NB4 (cell line): ENCODE measurements around the gene ERGIC3.

Source experiments
- DNase-seq: peaks from one replicate; pipeline ENCODE4 v3.0.0; 2010; ENCODE audit warnings: low read depth
- H3K4me3 ChIP-seq: one replicate; pipeline ENCODE4 v1.5.1; 2011; ENCODE audit warnings: mild to moderate bottlenecking, low read depth, low read length, moderate library complexity
- CTCF ChIP-seq: IDR thresholded peaks from one replicate; pipeline ENCODE4 v1.5.1; 2012; ENCODE audit warnings: low read depth, low read length
- MYC ChIP-seq: IDR thresholded peaks from 2 replicates; pipeline ENCODE4 v1.6.1; 2011; ENCODE audit warnings: low read depth, low read length
- POLR2A ChIP-seq: IDR thresholded peaks from 2 replicates; pipeline ENCODE4 v1.6.1; 2011; ENCODE audit warnings: mild to moderate bottlenecking; ENCODE audit not compliant: insufficient read length; ENCODE audit errors: extremely low read depth
- TF ChIP-seq, protein P1 (sequence below): IDR thresholded peaks from 2 replicates; pipeline ENCODE4 v1.6.1; 2011; ENCODE audit warnings: low read depth, low read length

Gene ERGIC3

DNA sequence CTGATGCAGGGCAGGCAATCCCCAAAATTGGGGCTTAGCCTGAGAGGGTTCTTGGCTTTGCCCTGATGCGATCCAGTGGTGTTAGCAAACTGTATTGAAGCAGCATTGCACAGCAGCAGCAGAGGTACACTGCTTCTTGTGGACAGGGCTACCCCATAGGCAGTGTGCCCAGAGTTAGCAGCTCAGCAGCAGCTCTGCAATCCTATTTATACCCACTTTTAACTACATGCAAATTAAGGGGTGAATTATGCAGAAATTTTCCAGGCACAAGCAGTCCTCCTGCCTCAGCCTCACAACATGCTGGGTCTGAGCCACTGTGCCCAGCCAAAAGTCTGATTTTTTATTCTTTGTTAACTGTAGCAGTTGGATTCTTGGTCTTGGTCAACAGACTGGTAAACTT lies 16.2 kb upstream of the ERGIC3 start:
- DNase-seq, result no peak
- no peak overlapping the region for H3K4me3 ChIP-seq
- no peak for TF ChIP-seq POLR2A
- TF ChIP-seq, protein P1, sequence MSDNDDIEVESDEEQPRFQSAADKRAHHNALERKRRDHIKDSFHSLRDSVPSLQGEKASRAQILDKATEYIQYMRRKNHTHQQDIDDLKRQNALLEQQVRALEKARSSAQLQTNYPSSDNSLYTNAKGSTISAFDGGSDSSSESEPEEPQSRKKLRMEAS, result no peak
- no peak for TF ChIP-seq MYC
- TF ChIP-seq CTCF, result no peak

- no peak for TF ChIP-seq MYC
- TF ChIP-seq, protein P1, result no peak
- no peak for TF ChIP-seq POLR2A
- TF ChIP-seq CTCF, result no peak
- H3K4me3 ChIP-seq, result no peak overlapping the region
- DNase-seq, result no peak
Observed at GRCh38 chr20:35527122-35527769, 14.6 kb upstream of the ERGIC3 start.

- TF ChIP-seq MYC (no peak), CTCF (no peak), POLR2A (no peak)
- TF ChIP-seq, protein P1, result no peak
- no peak within 1 kb of the TSS for H3K4me3 ChIP-seq
- DNase-seq, result no peak
Observed at GRCh38 chr20:35529552-35529951, 12.3 kb upstream of the ERGIC3 start, which contains the start of gene C20orf173. C20orf173 (minus strand) TSS chr20:35529652; CDS start chr20:35529373, 279 bp downstream.

- no peak overlapping the region for H3K4me3 ChIP-seq
- DNase-seq, result no peak
- TF ChIP-seq POLR2A, result no peak
- no peak for TF ChIP-seq CTCF
- TF ChIP-seq MYC, result no peak
- TF ChIP-seq, protein P1, result no peak
Observed at GRCh38 chr20:35539756-35540212, 2.1 kb upstream of the ERGIC3 start.

DNA sequence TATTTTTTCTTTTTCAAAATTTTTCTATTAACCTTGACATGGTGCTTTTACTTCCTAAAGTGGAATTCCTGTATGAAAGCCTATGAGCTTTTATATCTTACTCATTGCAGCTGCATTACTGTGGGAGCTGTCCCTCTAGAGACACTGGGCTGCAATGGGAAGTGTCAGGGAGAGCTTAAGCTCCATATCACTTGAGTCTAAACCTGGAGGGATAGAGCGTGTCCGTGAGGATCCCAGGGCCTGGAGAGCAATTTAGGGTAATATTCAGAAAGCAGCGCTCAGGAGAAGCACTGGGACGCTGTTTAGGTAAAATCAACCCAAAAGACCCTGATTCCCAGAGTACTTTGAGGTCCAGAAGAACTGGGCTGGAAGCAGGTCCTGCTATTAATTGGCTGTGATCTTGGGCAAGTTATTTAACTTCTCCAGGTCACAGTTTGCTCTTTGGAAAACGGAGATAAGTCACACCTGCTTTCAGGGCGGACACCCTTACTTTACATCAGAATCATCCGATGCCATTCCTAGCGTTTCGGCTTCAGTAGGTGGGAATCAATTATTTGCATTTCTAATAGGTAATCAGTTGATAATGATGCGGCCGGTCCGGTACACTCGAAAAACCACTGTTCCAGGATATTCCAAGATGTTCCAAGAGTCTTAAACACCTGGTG lies 628 bp upstream of the ERGIC3 start:
- no peak for DNase-seq
- no peak for TF ChIP-seq CTCF
- TF ChIP-seq MYC, result no peak
- TF ChIP-seq, protein P1, result no peak
- TF ChIP-seq POLR2A, result no peak
- peak overlapping the region; percentile 22 for H3K4me3 ChIP-seq
